HepG2 (cell line): ENCODE results near the gene NFATC2. TPM values are rescaled to one million over a fixed set of nuclear protein-coding genes. Genes with fewer than 3 reads are reported as not detected.
A peak's percentile ranks its signal among the peaks of the same experiment; 100 is the strongest.

Experiments
- E2F5 ChIP-seq: sonication (generic); formaldehyde crosslinking; conservative IDR thresholded peaks from 2 replicates; pipeline ENCODE4 v1.4.0; 2020; ENCODE audit warnings: missing genetic modification reagents
- HIVEP1 ChIP-seq: sonication (generic); formaldehyde crosslinking; IDR thresholded peaks from 2 replicates; pipeline ENCODE4 v1.4.0; 2020; ENCODE audit warnings: mild to moderate bottlenecking, missing genetic modification reagents
- HOXA3 ChIP-seq: sonication (generic); formaldehyde crosslinking; IDR thresholded peaks from 2 replicates; pipeline ENCODE4 v1.5.0; 2020; ENCODE audit warnings: missing genetic modification reagents
- KMT2A ChIP-seq: sonication (generic); formaldehyde crosslinking; IDR thresholded peaks from 2 replicates; pipeline ENCODE4 v1.4.0; 2020; ENCODE audit warnings: missing genetic modification reagents
- NFKB2 ChIP-seq: sonication (generic); formaldehyde crosslinking; IDR thresholded peaks from 2 replicates; pipeline ENCODE4 v1.4.0; 2020; ENCODE audit warnings: missing genetic modification reagents, borderline replicate concordance
- NR2F2 ChIP-seq: IDR thresholded peaks from 2 replicates; pipeline ENCODE4 v1.6.1; 2012; ENCODE audit warnings: low read depth, inconsistent platforms, borderline replicate concordance
- TARDBP ChIP-seq: sonication (generic); formaldehyde crosslinking; IDR thresholded peaks from 2 replicates; pipeline ENCODE4 v1.8.0; 2022; ENCODE audit warnings: mild to moderate bottlenecking, missing genetic modification reagents
- XBP1 ChIP-seq: sonication (generic); formaldehyde crosslinking; IDR thresholded peaks from 2 replicates; pipeline ENCODE4 v1.5.0; 2020; ENCODE audit warnings: missing genetic modification reagents
- ZBTB10 ChIP-seq: sonication (generic); formaldehyde crosslinking; IDR thresholded peaks from 2 replicates; pipeline ENCODE4 v1.4.0; 2020; ENCODE audit warnings: missing genetic modification reagents, borderline replicate concordance
- ZBTB21 ChIP-seq: sonication (generic); formaldehyde crosslinking; IDR thresholded peaks from 2 replicates; pipeline ENCODE4 v1.4.0; 2020; ENCODE audit warnings: missing genetic modification reagents
- ZHX2 ChIP-seq, 2 experiments: sonication (generic) in 1 of 2; formaldehyde crosslinking in 1 of 2; IDR thresholded peaks; 2 replicates each; pipeline versions ENCODE4 v1.6.1 to v1.9.0; 2014 to 2022; ENCODE audit warnings: antibody characterized with exemption in 1 of 2, borderline replicate concordance in 1 of 2, inconsistent platforms in 1 of 2, low read depth in 1 of 2, missing genetic modification reagents in 1 of 2
- ZNF263 ChIP-seq: sonication (generic); formaldehyde crosslinking; IDR thresholded peaks from 2 replicates; pipeline ENCODE4 v1.4.0; 2020; ENCODE audit warnings: missing genetic modification reagents
- ZSCAN22 ChIP-seq: sonication (generic); formaldehyde crosslinking; IDR thresholded peaks from 2 replicates; pipeline ENCODE4 v1.4.0; 2020; ENCODE audit warnings: mild to moderate bottlenecking, missing genetic modification reagents
- polyA plus RNA-seq, 8 experiments: library from polyadenylated mRNA; depleted of rRNA in 3 of 8; stranded (reverse) in 7 of 8; unstranded in 1 of 8; fragments of >200 nt; fragmentation: Illumina TruSeq in 4 of 8; extraction: Trizol in 4 of 8; gene quantifications; 2 replicates each; pipeline versions ENCODE4 v1.2.1 to v1.2.3, GENCODE V29; 2011 to 2016; ENCODE audit warnings: low read depth in 4 of 8, missing spikeins in 1 of 8, mixed read lengths in 1 of 8; ENCODE audit not compliant: insufficient read depth in 1 of 8
- total RNA-seq, 5 experiments: library from RNA; depleted of rRNA; stranded (reverse); fragments of >200 nt; fragmentation: Illumina TruSeq; extraction: Trizol; gene quantifications; 2 replicates each; pipeline ENCODE4 v1.2.3, GENCODE V29; 2016; ENCODE audit warnings: low read depth in 1 of 5
- TF ChIP-seq, protein P1 (sequence below): IDR thresholded peaks from 2 replicates; pipeline ENCODE4 v1.6.1; 2016; ENCODE audit warnings: missing compliant biosample characterization, missing genetic modification reagents, borderline replicate concordance
- TF ChIP-seq, protein P2 (sequence below): sonication (generic); formaldehyde crosslinking; IDR thresholded peaks from 2 replicates; pipeline ENCODE4 v1.4.0; 2020; ENCODE audit warnings: missing genetic modification reagents

NFATC2 gene
- total and polyA plus RNA-seq, 2 of the 13 experiments (the other 11 are each of a cell fraction or from before 2014, with no cell fraction given), result 1.9 to 3.3 TPM

DNA sequence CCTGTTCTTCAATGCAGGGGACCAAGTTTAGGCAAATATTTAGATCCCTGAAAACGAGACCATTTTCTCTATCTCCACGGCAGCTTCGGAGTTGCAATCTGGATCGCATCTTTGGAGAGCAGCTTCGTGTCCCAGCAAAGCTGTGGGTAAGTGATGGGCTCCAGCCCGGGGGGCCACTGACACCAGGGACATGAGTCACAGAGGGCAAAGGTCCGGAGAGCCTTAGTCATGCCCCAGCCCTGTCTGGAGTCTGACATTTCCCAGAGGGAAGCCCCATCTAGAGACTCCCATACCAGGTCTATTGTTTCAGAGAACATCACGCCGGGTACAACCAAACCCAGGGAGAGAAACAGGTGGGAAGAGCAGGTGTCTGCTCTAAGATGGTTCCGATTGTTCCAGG is 95.9 kb downstream of the NFATC2 start (continued):
- no peak for TF ChIP-seq TARDBP (CRISPR knock-in tag)
- TF ChIP-seq NFKB2 (CRISPR knock-in tag), result no peak
- peak; percentile 59; the same call in 1 of the 2 replicates for TF ChIP-seq ZBTB10
- TF ChIP-seq, protein P1, sequence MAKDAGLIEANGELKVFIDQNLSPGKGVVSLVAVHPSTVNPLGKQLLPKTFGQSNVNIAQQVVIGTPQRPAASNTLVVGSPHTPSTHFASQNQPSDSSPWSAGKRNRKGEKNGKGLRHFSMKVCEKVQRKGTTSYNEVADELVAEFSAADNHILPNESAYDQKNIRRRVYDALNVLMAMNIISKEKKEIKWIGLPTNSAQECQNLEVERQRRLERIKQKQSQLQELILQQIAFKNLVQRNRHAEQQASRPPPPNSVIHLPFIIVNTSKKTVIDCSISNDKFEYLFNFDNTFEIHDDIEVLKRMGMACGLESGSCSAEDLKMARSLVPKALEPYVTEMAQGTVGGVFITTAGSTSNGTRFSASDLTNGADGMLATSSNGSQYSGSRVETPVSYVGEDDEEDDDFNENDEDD (CRISPR knock-in tag), result no peak
- TF ChIP-seq ZNF263 (CRISPR knock-in tag), result 0 out of 2 replicates have a peak, but pooled peaks have one; percentile 17
- TF ChIP-seq, protein P2, sequence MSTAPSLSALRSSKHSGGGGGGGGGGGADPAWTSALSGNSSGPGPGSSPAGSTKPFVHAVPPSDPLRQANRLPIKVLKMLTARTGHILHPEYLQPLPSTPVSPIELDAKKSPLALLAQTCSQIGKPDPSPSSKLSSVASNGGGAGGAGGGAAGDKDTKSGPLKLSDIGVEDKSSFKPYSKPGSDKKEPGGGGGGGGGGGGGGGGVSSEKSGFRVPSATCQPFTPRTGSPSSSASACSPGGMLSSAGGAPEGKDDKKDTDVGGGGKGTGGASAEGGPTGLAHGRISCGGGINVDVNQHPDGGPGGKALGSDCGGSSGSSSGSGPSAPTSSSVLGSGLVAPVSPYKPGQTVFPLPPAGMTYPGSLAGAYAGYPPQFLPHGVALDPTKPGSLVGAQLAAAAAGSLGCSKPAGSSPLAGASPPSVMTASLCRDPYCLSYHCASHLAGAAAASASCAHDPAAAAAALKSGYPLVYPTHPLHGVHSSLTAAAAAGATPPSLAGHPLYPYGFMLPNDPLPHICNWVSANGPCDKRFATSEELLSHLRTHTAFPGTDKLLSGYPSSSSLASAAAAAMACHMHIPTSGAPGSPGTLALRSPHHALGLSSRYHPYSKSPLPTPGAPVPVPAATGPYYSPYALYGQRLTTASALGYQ, result peak; percentile 41; the same call in 1 of the 2 replicates
- TF ChIP-seq ZBTB21, result no peak
- TF ChIP-seq NR2F2, result 0 out of 2 replicates have a peak, but pooled peaks have one; percentile 14
- no peak for TF ChIP-seq ZSCAN22 (CRISPR knock-in tag)
- TF ChIP-seq ZHX2 (IDR thresholded peaks at IDR 0.05; ENCODE audit: low read depth), result no peak
- no peak for TF ChIP-seq ZHX2 (CRISPR knock-in tag; IDR thresholded peaks at IDR 0.05; ENCODE audit: borderline replicate concordance)
- TF ChIP-seq E2F5 (CRISPR knock-in tag), result no peak
- 0 out of 2 replicates have a peak, but pooled peaks have one; percentile 25 for TF ChIP-seq HOXA3 (CRISPR knock-in tag)
- TF ChIP-seq KMT2A, result 0 out of 2 replicates have a peak, but pooled peaks have one; percentile 18
- TF ChIP-seq XBP1 (CRISPR knock-in tag), result no peak
- TF ChIP-seq HIVEP1 (CRISPR knock-in tag), result peak; percentile 88
